Sigmoid colon (tissue), 3 donors: ENCODE results near the gene PWWP2A.

Experiments used
- CTCF ChIP-seq, 4 experiments: fragments of 450-650 bp in 3 of 4; fragments of 200-600 bp in 1 of 4; IDR thresholded peaks; one replicate each; pipeline ENCODE4 v1.5.1; 2016 to 2019; ENCODE audit warnings: antibody characterized with exemption in 4 of 4, mild to moderate bottlenecking in 3 of 4, moderate library complexity in 2 of 4
- POLR2A ChIP-seq, 2 donors: fragments of 450-650 bp; IDR thresholded peaks; one replicate each; pipeline ENCODE4 v1.6.1; 2016; ENCODE audit warnings: antibody characterized with exemption in 2 of 2, mild to moderate bottlenecking in 2 of 2, moderate library complexity in 2 of 2

DNA sequence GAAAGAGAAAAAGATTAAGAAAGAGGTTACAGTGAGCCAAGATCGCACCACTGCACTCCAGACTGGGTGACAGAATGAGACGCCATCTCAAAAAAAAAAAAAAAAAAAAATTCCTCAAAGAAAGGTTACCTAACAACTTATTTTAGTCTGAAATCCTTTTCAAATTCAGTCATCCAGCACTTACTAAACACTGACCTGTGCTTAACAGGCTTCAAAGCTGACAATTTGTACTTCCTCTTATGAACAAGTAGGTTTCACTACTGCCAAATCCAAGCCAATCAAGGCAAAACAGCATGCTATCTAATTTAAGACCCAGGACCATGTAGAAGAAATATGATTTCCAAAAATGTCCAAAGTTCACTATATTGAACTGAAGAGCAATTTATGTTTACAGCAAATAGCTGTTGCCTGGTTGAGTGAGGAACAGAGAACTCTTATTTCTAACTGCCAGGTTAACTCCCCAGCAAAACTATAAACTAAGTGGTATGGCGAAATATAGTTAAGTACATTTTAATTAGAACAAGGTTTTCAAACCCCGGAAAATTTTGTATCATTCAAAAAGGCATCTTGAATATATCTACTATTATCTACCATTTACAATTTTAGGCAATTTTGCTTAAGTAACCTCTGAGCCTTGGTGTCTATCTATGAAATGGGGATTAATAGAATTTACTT lies 13.4 kb downstream of the PWWP2A start:
- TF ChIP-seq POLR2A (IDR thresholded peaks at IDR 0.05) = no peak
- TF ChIP-seq CTCF (IDR thresholded peaks at IDR 0.05) = no peak
